ENCODE data around the gene LARP6.
A peak's percentile ranks its signal among the peaks of the same experiment; 100 is the strongest.
"Not testable (repeated sequence)": the region's sequence is repeated elsewhere in the genome, so short reads cannot be mapped to it uniquely, and the experiment has no call there.

Gene LARP6

GRCh38 chr15:70853973-70854665 is at the start of gene LARP6:
Gene LARP6 (minus strand): TSS chr15:70854157. CDS start chr15:70854088, 69 bp downstream.
- DNase-seq = no peak

DNA sequence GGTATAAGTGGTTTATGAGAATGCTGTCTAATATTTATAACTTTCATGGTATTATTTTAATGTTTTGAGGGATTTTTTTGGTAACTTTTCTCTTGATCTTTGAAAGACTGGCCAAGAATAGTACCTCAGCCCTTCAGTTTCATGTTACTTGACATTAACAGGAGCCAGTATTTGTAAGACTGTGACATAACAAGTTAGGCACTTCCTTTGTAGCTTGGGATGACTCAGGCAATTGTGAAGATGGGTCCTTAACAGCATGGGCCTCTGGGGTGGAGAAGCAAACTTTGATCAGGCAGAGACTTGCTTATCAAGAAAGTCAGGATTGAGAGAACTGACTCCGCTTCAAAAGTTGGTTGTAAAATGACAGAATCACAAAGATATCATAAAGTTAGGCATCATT is 48.1 kb upstream of the LARP6 start:
- DNase-seq = peak; percentile 71

DNA sequence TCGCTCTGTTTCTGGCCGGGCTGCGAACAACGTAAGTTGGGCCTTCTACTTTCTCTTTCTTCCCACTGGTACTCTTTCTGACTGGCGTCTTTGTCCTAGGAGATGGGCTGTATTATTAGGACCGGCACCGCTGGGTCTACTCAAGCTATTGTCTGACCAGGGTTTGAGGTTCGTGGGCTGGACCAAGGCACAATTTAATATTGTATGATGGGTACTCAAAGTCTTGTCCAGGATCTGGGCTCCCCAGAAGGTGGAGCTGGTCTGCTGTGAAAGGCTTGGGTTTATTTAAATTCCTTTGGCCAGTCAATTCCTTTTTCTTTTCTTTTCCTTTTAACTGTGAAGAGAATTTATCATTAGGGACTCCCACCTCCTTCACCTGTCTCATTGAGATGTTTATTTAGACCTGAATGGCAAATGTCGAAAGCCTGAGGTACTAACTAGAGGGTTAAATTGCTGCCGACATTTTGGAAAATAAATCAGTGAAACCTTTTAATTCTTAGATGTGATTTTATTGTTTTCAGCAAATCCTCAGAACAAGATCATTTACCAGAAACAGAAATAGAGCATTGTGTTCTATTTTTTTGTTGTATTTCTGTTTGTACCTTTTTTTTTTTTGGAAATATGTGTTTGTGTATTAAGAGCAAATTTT is 39.1 kb upstream of the LARP6 start:
- DNase-seq = peak; percentile 24

GRCh38 chr15:70892002-70892911 is 38.3 kb upstream of the LARP6 start, which contains the start of the genes LRRC49 and THAP10:
Gene LRRC49 (plus strand): TSS chr15:70892826. CDS start chr15:70892895, 69 bp downstream.
Gene THAP10 (minus strand): TSS chr15:70892433. CDS start chr15:70892272, 161 bp downstream.
- peak; percentile 89 for DNase-seq

DNA sequence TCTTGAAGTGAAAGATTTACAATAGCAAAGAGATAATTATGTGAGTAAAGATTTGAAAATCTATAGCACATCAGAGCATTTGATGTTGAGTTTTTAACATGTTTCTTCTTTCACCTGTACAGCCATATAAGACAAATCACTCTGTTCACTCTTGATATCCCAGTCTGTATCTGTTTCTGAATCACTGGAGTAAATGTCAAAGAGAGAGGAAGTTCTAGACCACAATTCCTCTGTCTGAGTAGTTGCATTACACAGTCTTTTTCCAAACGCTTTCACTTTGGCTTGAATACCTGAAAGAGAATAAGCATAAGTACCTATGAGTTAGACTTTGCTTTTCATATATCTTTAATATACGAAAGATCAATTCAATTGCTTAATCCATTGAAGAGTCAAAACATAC is 28.4 kb upstream of the LARP6 start:
- no peak for DNase-seq

DNA sequence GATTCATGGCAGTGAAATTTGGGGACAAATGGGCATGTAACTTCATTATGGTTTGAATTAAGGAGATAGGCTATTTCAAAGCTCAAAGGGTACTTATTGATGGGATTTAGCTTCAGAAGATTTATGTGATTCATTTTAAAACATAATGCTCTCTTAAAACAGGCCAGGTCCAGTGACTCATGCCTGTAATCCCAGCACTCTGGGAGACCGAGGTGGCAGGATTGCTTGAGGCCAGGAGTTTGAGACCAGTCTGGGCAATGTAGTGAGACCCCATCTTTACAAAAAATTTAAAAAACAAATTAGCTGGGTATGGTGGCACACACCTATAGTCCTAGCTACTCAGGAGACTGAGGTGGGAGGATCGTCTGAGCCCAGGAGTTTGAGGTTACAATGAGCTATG is 26.8 kb upstream of the LARP6 start:
- DNase-seq = no peak

DNA sequence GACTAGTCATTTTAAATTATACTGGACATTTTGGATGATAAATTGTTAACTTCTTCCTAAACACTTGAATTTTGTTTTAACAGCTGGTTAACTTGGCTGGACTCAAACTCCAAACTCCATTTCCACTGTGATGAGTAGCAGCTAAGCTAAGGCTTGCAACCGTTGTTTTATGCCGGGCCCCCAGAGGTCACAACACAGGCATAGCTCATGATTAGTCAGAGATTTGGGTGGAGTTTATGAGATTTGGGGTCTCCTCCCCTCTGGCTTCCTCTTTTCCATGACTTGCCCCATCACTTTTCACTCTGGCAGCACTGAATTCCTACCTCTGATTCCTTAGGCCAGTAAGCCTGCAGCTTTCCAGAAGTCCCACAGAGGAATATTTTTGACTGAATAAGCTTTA is 25.4 kb upstream of the LARP6 start:
- no peak for DNase-seq

GRCh38 chr15:70876683-70877082 is 22.7 kb upstream of the LARP6 start:
- DNase-seq = no peak

DNA sequence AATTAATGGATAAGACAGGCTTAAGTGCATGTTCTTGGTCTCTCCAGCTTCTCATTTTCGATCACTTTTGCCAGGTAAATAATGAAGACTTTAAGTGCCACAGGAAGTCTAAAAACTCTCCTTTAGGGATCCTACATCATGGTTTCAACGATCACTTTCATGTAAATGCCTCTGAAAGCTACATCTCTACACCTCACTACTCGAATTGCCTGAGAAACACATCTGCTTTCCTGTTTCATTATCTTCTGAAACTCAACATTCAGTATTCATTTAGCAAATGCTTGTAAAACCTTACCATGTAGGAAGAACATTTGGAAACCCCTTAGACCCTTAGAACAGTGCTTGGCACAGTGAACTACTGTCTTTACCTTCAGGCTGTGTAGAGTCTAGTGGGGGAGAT is 22.1 kb upstream of the LARP6 start:
- DNase-seq = no peak

DNA sequence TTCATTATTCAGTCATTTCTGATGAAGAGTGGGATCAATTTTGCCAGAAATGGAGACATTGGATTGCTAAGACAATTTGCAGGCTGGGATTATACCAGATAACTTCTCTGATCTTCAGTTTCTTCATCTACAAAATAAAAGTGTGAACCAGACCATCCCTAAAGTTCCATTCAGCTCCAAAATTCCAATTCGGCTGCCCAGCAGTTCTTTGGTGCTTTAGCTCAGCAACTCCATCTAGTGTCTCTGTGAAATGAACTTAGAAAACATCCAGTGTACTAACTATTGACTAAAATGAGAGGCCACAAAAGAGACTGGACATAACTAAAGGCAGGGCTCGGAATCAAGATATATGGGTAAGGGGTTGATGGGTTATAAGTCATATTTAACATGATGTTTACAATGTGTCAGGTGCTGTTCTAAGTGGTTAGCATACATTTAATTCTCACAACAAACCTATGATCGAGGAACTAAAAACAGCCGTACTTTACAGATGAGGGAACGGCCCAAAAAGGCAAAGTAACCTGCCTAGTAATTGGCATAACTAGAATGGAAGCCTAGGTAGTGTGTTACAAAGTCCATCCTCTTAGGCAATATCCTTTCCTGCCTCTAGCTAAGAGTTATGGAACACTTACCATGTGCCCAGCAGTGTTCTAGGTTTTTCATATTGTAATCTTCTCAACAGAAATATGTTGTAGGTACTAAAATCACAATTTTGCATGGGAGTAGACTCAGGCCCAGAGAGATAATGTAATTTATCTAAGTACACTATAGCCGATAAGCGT is 21.2 kb upstream of the LARP6 start:
- DNase-seq = no peak

DNA sequence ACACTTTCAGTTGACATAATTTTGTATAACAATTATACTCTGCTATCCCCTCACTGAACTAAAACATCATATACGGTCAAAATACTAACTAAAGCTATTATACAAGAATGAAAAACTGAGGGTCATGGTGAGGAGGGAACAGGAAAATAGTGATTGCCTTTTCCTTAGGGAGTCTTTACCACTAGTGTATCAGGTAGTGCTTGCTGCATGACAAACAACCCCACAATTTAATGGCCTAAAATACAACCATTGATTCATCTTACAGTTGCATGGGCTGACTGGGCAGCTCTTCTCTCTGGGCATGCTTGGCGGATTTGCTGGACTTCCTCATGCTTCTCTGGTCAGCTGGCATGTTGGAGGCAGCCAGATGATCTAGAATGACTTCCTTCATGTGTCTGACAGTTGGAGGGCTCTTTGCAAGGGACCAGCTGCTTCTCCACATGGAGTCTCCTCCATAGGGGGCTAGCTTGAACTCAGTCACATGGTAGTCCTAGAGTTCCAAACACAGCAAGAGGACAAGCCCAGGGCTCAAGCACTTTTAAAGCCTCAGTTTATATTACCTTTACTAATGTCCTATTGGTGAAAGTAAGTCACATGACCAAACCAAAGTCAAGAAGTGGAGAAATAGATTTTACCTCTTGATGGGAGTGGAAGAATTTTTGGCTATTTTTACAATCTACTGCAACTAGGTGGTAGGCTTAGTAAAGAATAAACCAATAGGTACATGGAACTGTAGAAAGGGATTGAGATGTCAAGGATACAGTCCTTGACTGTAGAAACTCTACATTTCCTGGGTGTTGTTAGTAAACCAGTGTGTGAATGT is 19.5 kb upstream of the LARP6 start:
- DNase-seq = no peak

- DNase-seq = not testable (repeated sequence)
Measured at GRCh38 chr15:70871490-70871889, 17.5 kb upstream of the LARP6 start.

GRCh38 chr15:70870051-70870450 is 16.1 kb upstream of the LARP6 start:
- no peak for DNase-seq

- DNase-seq = no peak
Measured at GRCh38 chr15:70869346-70869745, 15.4 kb upstream of the LARP6 start.

- DNase-seq = no peak
Measured at GRCh38 chr15:70867911-70868467, 14.0 kb upstream of the LARP6 start.

DNA sequence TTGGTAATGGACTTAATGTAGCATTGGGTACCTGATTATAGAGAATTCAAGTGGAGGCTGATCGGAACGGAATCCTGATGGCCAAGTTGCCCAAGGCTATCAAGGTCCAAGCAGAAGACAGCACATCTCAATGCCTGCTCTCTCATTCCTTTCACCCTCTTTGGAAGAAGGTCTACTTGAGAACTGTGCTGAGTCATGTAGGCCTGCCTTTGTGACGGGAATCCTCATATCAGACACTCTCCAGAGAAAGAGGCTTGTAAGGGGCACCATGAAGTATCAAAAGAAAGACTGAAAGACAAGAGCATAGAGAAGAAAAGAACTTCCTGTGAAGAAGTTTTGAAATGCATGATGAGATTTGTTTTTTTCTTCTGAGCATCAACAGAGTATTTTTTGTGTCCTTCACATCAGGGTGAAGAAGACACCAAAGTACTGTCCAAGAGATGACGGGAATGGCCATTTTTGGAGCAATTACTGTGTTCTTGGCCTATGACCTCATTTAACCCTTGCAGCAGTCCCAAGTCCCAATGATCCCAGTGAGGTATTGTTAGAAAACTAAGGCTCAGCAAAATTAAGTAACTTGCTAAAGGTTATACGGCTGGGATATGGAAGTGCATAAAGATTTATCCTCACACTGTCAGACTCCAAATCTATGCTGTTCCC is 13.2 kb upstream of the LARP6 start:
- DNase-seq = no peak

DNA sequence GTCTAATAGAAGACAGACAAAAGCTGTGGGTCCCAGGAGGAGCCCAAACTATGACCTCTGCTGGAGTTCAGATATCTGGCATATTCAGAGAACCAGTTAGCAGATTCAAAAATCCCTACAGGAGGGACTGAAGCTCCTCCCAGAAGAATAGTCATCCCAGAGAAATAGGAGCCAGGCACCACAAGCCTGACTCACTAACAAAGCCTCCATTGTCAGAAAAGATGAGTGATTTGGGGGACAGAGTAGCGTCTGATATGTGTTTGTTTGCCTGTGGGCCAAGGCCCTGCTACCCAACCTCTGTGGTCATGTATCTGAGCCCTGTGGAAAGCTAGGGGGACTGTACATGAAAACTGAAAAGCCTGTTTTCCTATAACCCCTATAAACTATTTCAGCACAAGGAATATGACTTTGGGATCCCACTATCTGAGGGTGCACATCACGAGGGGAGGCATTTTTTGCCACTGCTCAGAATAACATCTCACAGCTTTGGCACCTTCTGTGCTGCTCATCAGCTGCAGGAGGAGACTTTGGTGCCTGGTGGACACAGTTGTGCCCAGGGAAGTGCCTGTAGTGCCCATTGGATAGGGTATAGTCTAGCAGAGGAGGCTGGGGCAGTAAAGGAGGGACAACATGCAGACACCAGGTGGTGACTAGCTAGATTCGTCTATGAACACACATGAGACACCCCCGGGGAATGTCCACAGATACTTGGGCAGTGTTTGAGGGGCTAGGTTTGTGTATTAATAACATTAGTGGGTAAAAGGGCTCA is 9.7 kb upstream of the LARP6 start:
- peak; percentile 40 for DNase-seq

DNA sequence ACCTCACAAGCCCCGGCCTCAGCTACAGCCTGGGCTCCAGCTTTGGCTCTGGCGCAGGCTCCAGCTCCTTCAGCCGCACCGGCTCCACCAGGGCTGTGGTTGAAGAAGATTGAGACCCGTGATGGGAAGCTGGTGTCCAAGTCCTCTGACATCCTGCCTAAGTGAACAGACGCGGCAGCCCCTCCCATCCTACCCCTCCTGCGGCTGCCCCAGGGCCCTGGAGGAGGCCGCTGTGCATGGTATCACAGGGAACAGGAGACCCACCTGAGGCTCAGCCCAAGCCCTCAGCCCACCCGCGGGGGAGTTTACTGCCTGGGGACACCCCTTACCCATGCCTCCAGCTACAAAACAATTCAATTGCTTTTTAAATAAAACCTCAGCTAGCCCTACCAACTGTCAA is 6.0 kb upstream of the LARP6 start:
- DNase-seq = no peak

DNA sequence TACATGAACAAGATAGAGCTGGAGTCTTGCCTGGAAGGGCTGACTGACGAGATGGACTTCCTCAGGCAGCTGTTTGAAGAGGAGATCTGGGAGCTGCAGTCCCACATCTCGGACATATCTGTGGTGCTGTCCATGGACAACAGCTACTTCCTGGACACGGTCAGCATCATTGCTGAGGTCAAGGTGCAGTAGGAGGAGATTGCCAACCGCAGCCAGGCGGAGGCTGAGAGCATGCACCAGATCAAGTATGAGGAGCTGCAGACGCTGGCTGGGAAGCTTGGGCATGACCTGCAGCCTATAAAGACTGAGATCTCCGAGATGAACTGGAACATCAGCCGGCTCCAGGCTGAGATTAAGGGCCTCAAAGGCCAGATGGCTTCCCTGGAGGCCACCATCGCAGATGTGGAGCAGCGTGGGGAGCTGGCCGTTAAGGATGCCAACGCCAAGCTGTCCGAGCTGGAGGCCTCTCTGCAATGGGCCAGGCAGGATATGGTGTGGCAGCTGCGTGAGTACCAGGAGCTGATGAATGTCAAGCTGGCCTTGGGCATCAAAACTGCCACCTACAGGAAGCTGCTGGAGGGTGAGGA is 5.5 kb upstream of the LARP6 start:
- DNase-seq = no peak

All from amniotic stem cell (primary cell).